HepG2 (cell line): Measurements from ENCODE around the gene NINL. TPM values are rescaled to one million over a fixed set of nuclear protein-coding genes. Genes with fewer than 3 reads are reported as not detected.
A peak's percentile ranks its signal among the peaks of the same experiment; 100 is the strongest.

ENCODE experiments used
- ARNT2 ChIP-seq: sonication (generic); formaldehyde crosslinking; IDR thresholded peaks from 2 replicates; pipeline ENCODE4 v1.8.0; 2022; ENCODE audit warnings: mild to moderate bottlenecking, low read depth, missing genetic modification reagents, moderate library complexity
- EZH2 ChIP-seq: conservative IDR thresholded peaks from 2 replicates; pipeline ENCODE4 v1.6.1; 2012; ENCODE audit warnings: mild to moderate bottlenecking, low read depth, low read length, moderate library complexity
- GABPB1 ChIP-seq: IDR thresholded peaks from 2 replicates; pipeline ENCODE4 v1.6.1; 2016; ENCODE audit warnings: mild to moderate bottlenecking, missing genetic modification reagents, moderate library complexity, missing compliant biosample characterization
- HNRNPH1 ChIP-seq: fragments of 200-400 bp; formaldehyde crosslinking; optimal IDR thresholded peaks from 2 replicates; pipeline ENCODE3; 2017; ENCODE audit warnings: mild to moderate bottlenecking, low read depth, low read length
- HNRNPUL1 ChIP-seq: fragments of 200-400 bp; formaldehyde crosslinking; IDR thresholded peaks from 2 replicates; pipeline ENCODE4 v1.6.1; 2017; ENCODE audit warnings: low read depth, mild to moderate bottlenecking, low read length, moderate library complexity
- HOXA9 ChIP-seq: sonication (generic); formaldehyde crosslinking; IDR thresholded peaks from 2 replicates; pipeline ENCODE4 v1.8.1; 2022; ENCODE audit warnings: missing genetic modification reagents, mild to moderate bottlenecking, moderate library complexity, borderline replicate concordance
- KMT2A ChIP-seq: sonication (generic); formaldehyde crosslinking; IDR thresholded peaks from 2 replicates; pipeline ENCODE4 v1.4.0; 2020; ENCODE audit warnings: missing genetic modification reagents
- PHF20 ChIP-seq: sonication (generic); formaldehyde crosslinking; IDR thresholded peaks from 2 replicates; pipeline ENCODE4 v1.5.0; 2020; ENCODE audit warnings: mild to moderate bottlenecking, missing genetic modification reagents
- RBAK ChIP-seq: sonication (generic); formaldehyde crosslinking; IDR thresholded peaks from 2 replicates; pipeline ENCODE4 v1.5.1; 2020; ENCODE audit warnings: mild to moderate bottlenecking, missing genetic modification reagents
- SALL1 ChIP-seq: sonication (generic); formaldehyde crosslinking; IDR thresholded peaks from 2 replicates; pipeline ENCODE4 v1.8.0; 2022; ENCODE audit warnings: mild to moderate bottlenecking, missing genetic modification reagents
- SP5 ChIP-seq: IDR thresholded peaks from 2 replicates; pipeline ENCODE4 v1.6.1; 2016; ENCODE audit warnings: low read depth, borderline replicate concordance
- polyA plus RNA-seq, 8 experiments: library from polyadenylated mRNA; depleted of rRNA in 3 of 8; stranded (reverse) in 7 of 8; unstranded in 1 of 8; fragments of >200 nt; fragmentation: Illumina TruSeq in 4 of 8; extraction: Trizol in 4 of 8; gene quantifications; 2 replicates each; pipeline versions ENCODE4 v1.2.1 to v1.2.3, GENCODE V29; 2011 to 2016; ENCODE audit warnings: low read depth in 4 of 8, missing spikeins in 1 of 8, mixed read lengths in 1 of 8; ENCODE audit not compliant: insufficient read depth in 1 of 8
- total RNA-seq, 5 experiments: library from RNA; depleted of rRNA; stranded (reverse); fragments of >200 nt; fragmentation: Illumina TruSeq; extraction: Trizol; gene quantifications; 2 replicates each; pipeline ENCODE4 v1.2.3, GENCODE V29; 2016; ENCODE audit warnings: low read depth in 1 of 5
- TF ChIP-seq, protein P1 (sequence below): sonication (generic); formaldehyde crosslinking; IDR thresholded peaks from 2 replicates; pipeline ENCODE4 v1.4.0; 2020; ENCODE audit warnings: missing genetic modification reagents, mild to moderate bottlenecking, borderline replicate concordance
- TF ChIP-seq, protein P2 (sequence below): sonication (generic); formaldehyde crosslinking; IDR thresholded peaks from 2 replicates; pipeline ENCODE4 v1.5.0; 2020; ENCODE audit warnings: missing genetic modification reagents
- TF ChIP-seq, protein P3 (sequence below): sonication (generic); formaldehyde crosslinking; IDR thresholded peaks from 2 replicates; pipeline ENCODE4 v1.4.0; 2020; ENCODE audit warnings: missing genetic modification reagents
- TF ChIP-seq, protein P4 (sequence below): sonication (generic); formaldehyde crosslinking; IDR thresholded peaks from 2 replicates; pipeline ENCODE4; 2020; ENCODE audit warnings: missing genetic modification reagents, mild to moderate bottlenecking, borderline replicate concordance
- TF ChIP-seq, protein P5 (sequence below): sonication (generic); formaldehyde crosslinking; IDR thresholded peaks from 2 replicates; pipeline ENCODE4 v1.4.0; 2020; ENCODE audit warnings: missing genetic modification reagents

NINL gene
- total and polyA plus RNA-seq, 2 of the 13 experiments (the other 11 are each of a cell fraction or from before 2014, with no cell fraction given), result 32.3 to 34.3 TPM

DNA sequence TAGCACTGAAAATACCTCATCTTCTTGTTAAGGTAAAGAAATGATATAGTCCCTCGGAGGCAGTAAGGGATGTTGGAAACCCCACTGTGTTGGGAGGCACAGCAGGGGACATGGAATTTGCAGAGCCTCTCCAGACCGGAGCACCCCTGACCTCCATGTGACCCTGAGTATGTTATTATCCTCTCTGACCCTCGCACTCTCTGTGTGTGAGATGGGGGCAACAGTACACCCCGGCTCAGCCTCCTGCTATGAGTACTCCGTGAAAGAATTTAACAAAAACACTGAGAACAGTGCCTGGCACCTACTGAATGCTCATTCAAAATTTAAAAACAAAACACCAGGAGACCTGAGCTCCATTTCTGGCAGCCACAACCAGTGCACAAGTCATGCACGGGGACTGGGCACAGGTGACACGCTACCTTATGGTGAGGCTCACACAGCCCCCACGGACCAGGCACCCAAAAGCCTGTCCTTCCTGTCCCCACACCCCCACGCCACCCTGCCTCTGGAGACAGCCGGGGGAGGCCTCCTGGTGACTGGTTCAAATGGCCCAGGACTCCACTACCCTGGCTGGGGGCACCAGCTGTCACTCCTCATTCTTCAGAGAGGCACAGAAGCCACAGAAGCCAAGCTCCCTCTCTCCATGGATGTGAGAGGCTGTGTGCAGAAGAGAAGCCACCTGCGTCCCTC, 6.1 kb downstream of the NINL start (continued):
- TF ChIP-seq HNRNPH1 (no peak), RBAK (CRISPR knock-in tag) (0 out of 2 replicates have a peak, but pooled peaks have one; percentile 8), HOXA9 (CRISPR knock-in tag) (no peak), HNRNPUL1 (no peak), GABPB1 (CRISPR knock-in tag) (no peak), SALL1 (CRISPR knock-in tag) (peak; percentile 92), KMT2A (CRISPR knock-in tag) (peak; percentile 47; the same call in 1 of the 2 replicates), ARNT2 (CRISPR knock-in tag) (no peak), SP5 (CRISPR knock-in tag) (no peak), EZH2 (no peak), PHF20 (no peak)
- TF ChIP-seq, protein P1, sequence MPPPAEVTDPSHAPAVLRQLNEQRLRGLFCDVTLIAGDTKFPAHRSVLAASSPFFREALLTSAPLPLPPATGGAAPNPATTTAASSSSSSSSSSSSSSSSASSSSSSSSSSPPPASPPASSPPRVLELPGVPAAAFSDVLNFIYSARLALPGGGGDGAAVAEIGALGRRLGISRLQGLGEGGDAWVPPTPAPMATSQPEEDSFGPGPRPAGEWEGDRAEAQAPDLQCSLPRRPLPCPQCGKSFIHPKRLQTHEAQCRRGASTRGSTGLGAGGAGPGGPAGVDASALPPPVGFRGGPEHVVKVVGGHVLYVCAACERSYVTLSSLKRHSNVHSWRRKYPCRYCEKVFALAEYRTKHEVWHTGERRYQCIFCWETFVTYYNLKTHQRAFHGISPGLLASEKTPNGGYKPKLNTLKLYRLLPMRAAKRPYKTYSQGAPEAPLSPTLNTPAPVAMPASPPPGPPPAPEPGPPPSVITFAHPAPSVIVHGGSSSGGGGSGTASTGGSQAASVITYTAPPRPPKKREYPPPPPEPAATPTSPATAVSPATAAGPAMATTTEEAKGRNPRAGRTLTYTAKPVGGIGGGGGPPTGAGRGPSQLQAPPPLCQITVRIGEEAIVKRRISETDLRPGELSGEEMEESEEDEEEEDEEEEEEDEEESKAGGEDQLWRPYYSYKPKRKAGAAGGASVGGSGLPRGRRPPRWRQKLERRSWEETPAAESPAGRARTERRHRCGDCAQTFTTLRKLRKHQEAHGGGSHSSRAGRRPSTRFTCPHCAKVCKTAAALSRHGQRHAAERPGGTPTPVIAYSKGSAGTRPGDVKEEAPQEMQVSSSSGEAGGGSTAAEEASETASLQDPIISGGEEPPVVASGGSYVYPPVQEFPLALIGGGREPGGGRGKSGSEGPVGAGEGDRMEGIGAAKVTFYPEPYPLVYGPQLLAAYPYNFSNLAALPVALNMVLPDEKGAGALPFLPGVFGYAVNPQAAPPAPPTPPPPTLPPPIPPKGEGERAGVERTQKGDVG (CRISPR knock-in tag), result no peak; the same call in 1 of the 2 replicates
- TF ChIP-seq, protein P2, sequence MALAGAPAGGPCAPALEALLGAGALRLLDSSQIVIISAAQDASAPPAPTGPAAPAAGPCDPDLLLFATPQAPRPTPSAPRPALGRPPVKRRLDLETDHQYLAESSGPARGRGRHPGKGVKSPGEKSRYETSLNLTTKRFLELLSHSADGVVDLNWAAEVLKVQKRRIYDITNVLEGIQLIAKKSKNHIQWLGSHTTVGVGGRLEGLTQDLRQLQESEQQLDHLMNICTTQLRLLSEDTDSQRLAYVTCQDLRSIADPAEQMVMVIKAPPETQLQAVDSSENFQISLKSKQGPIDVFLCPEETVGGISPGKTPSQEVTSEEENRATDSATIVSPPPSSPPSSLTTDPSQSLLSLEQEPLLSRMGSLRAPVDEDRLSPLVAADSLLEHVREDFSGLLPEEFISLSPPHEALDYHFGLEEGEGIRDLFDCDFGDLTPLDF, result no peak
- TF ChIP-seq, protein P3, sequence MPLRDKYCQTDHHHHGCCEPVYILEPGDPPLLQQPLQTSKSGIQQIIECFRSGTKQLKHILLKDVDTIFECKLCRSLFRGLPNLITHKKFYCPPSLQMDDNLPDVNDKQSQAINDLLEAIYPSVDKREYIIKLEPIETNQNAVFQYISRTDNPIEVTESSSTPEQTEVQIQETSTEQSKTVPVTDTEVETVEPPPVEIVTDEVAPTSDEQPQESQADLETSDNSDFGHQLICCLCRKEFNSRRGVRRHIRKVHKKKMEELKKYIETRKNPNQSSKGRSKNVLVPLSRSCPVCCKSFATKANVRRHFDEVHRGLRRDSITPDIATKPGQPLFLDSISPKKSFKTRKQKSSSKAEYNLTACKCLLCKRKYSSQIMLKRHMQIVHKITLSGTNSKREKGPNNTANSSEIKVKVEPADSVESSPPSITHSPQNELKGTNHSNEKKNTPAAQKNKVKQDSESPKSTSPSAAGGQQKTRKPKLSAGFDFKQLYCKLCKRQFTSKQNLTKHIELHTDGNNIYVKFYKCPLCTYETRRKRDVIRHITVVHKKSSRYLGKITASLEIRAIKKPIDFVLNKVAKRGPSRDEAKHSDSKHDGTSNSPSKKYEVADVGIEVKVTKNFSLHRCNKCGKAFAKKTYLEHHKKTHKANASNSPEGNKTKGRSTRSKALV, result 0 out of 2 replicates have a peak, but pooled peaks have one; percentile 41
- TF ChIP-seq, protein P4, sequence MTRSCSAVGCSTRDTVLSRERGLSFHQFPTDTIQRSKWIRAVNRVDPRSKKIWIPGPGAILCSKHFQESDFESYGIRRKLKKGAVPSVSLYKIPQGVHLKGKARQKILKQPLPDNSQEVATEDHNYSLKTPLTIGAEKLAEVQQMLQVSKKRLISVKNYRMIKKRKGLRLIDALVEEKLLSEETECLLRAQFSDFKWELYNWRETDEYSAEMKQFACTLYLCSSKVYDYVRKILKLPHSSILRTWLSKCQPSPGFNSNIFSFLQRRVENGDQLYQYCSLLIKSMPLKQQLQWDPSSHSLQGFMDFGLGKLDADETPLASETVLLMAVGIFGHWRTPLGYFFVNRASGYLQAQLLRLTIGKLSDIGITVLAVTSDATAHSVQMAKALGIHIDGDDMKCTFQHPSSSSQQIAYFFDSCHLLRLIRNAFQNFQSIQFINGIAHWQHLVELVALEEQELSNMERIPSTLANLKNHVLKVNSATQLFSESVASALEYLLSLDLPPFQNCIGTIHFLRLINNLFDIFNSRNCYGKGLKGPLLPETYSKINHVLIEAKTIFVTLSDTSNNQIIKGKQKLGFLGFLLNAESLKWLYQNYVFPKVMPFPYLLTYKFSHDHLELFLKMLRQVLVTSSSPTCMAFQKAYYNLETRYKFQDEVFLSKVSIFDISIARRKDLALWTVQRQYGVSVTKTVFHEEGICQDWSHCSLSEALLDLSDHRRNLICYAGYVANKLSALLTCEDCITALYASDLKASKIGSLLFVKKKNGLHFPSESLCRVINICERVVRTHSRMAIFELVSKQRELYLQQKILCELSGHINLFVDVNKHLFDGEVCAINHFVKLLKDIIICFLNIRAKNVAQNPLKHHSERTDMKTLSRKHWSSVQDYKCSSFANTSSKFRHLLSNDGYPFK (CRISPR knock-in tag), result peak; percentile 66; the same call in 1 of the 2 replicates
- TF ChIP-seq, protein P5, sequence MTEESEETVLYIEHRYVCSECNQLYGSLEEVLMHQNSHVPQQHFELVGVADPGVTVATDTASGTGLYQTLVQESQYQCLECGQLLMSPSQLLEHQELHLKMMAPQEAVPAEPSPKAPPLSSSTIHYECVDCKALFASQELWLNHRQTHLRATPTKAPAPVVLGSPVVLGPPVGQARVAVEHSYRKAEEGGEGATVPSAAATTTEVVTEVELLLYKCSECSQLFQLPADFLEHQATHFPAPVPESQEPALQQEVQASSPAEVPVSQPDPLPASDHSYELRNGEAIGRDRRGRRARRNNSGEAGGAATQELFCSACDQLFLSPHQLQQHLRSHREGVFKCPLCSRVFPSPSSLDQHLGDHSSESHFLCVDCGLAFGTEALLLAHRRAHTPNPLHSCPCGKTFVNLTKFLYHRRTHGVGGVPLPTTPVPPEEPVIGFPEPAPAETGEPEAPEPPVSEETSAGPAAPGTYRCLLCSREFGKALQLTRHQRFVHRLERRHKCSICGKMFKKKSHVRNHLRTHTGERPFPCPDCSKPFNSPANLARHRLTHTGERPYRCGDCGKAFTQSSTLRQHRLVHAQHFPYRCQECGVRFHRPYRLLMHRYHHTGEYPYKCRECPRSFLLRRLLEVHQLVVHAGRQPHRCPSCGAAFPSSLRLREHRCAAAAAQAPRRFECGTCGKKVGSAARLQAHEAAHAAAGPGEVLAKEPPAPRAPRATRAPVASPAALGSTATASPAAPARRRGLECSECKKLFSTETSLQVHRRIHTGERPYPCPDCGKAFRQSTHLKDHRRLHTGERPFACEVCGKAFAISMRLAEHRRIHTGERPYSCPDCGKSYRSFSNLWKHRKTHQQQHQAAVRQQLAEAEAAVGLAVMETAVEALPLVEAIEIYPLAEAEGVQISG (CRISPR knock-in tag), result peak; percentile 17; the same call in 1 of the 2 replicates
